Natural killer cell (primary cell): ENCODE data around the gene CHST9. TPM values are rescaled to one million over a fixed set of nuclear protein-coding genes. Genes with fewer than 3 reads are reported as not detected.

ENCODE experiments used
- ATAC-seq, 3 donors: fragments of 150-1000 bp in 2 of 3; fragments of 200-7000 bp in 1 of 3; cut with Tn5 transposase; 1 replicate in 1 of 3; 2 replicates in 2 of 3; pipeline ENCODE4 v1.10.0; 2021; ENCODE audit warnings: mild to moderate bottlenecking in 2 of 3, moderate library complexity in 2 of 3
- DNase-seq, 2 donors: peaks; one replicate each; pipeline versions ENCODE4 v3.0.0 to v3.0.0-alpha.2; 2013 to 2021; ENCODE audit warnings: mixed read lengths in 1 of 2
- H3K27ac ChIP-seq: one replicate; pipeline ENCODE4 v1.5.1; 2013; ENCODE audit warnings: mild to moderate bottlenecking, low read length
- H3K27me3 ChIP-seq: one replicate; pipeline ENCODE4 v1.6.1; 2013; ENCODE audit warnings: low read length; ENCODE audit not compliant: control insufficient read depth, insufficient read depth
- H3K36me3 ChIP-seq: one replicate; pipeline ENCODE4 v1.6.1; 2013; ENCODE audit warnings: low read length; ENCODE audit not compliant: control insufficient read depth, insufficient read depth
- H3K4me1 ChIP-seq: one replicate; pipeline ENCODE4 v1.6.1; 2013; ENCODE audit warnings: low read length; ENCODE audit not compliant: control insufficient read depth, insufficient read depth
- H3K4me3 ChIP-seq: one replicate; pipeline ENCODE4 v1.5.1; 2013; ENCODE audit warnings: low read length
- H3K9me3 ChIP-seq: one replicate; pipeline ENCODE4 v1.6.1; 2013; ENCODE audit warnings: low read length; ENCODE audit not compliant: control insufficient read depth, insufficient read depth
- H3K27ac Mint-ChIP-seq, 2 donors: one replicate each; pipeline ENCODE4 v1.8.0; 2022; ENCODE audit warnings: mild to moderate bottlenecking in 2 of 2, mixed read lengths in 2 of 2, moderate library complexity in 1 of 2
- H3K27me3 Mint-ChIP-seq, 2 donors: one replicate each; pipeline ENCODE4 v1.8.0; 2022; ENCODE audit warnings: low read depth in 2 of 2, mixed read lengths in 2 of 2
- H3K36me3 Mint-ChIP-seq: one replicate; pipeline ENCODE4 v1.8.0; 2022; ENCODE audit warnings: mixed read lengths
- H3K4me1 Mint-ChIP-seq, 2 donors: one replicate each; pipeline ENCODE4 v1.8.0; 2022; ENCODE audit warnings: mixed read lengths in 2 of 2
- H3K4me3 Mint-ChIP-seq: one replicate; pipeline ENCODE4 v1.8.0; 2022; ENCODE audit warnings: mild to moderate bottlenecking, moderate library complexity, mixed read lengths
- H3K9me3 Mint-ChIP-seq, 2 donors: one replicate each; pipeline ENCODE4 v1.8.0; 2022; ENCODE audit warnings: mixed read lengths in 2 of 2
- CTCF ChIP-seq: fragments of 200-600 bp; IDR thresholded peaks from one replicate; pipeline ENCODE4 v1.8.0; 2022; ENCODE audit warnings: antibody characterized with exemption
- WGBS: methylation state at CpG from one replicate; pipeline ENCODE4 v1.1.7; 2013; ENCODE audit warnings: missing lambda C conversion rate; ENCODE audit not compliant: insufficient coverage; 5-methylcytosine and 5-hydroxymethylcytosine counted together
- intact Hi-C: fragments of 100-400 bp; cut with micrococcal nuclease; formaldehyde crosslinking; loops from one replicate; pipeline ENCODE4 v1.14.2; 2022
- total RNA-seq, 4 donors: library from RNA; stranded (reverse); fragments of 120-200 nt in 1 of 4; gene quantifications; one replicate each; pipeline versions ENCODE4 v1.2.3 to v1.2.4, GENCODE V29; 2013 to 2022

CHST9 gene
- total RNA-seq, 3 donors from 2014 or later (not counting 1 experiment from before 2014, with no cell fraction given), result not detected

- H3K4me1 Mint-ChIP-seq, result no peaks in the 10 kb centered on the region
- no peak for ATAC-seq
- H3K27me3 Mint-ChIP-seq, result peaks cover 5 to 8% of the 10 kb centered on the region in 2 donors
These were observed 6.7 kb downstream of the CHST9 start for GRCh38 chr18:27178424-27178823.

GRCh38 chr18:27175914-27176313 is 9.2 kb downstream of the CHST9 start:
- WGBS, result 13% methylated on average over 1 of the region's 1 CpG

More at GRCh38 chr18:27178424-27178823, 6.7 kb downstream of the CHST9 start:
- Histone ChIP-seq H3K36me3 (no peaks in the 10 kb centered on the region), H3K27me3 (no peaks in the 10 kb centered on the region), H3K4me3 (no peak overlapping the region), H3K9me3 (no peaks in the 10 kb centered on the region), H3K27ac (no peak overlapping the region), H3K4me1 (no peaks in the 10 kb centered on the region)
- peaks cover 4 to 5% of the 10 kb centered on the region in 2 donors for H3K9me3 Mint-ChIP-seq
- H3K27ac Mint-ChIP-seq, result no peak overlapping the region
- no peak for TF ChIP-seq CTCF
- H3K36me3 Mint-ChIP-seq, result peaks cover under 1% of the 10 kb centered on the region
- intact Hi-C loops, result no loop called here
- H3K4me3 Mint-ChIP-seq, result no peak overlapping the region
- no peak for DNase-seq

GRCh38 chr18:27175245-27175644 is 9.9 kb downstream of the CHST9 start:
- WGBS, result no CpG with 5 or more reads among the region's 2 CpGs
- no peaks in the 10 kb centered on the region for H3K36me3 Mint-ChIP-seq
- H3K4me3 Mint-ChIP-seq, result no peak overlapping the region
- ATAC-seq (no peak), DNase-seq (no peak)
- H3K9me3 Mint-ChIP-seq, result peaks cover 4 to 5% of the 10 kb centered on the region in 2 donors
- Histone ChIP-seq H3K9me3 (no peaks in the 10 kb centered on the region), H3K27ac (no peak overlapping the region), H3K36me3 (no peaks in the 10 kb centered on the region), H3K4me1 (no peaks in the 10 kb centered on the region), H3K27me3 (no peaks in the 10 kb centered on the region), H3K4me3 (no peak overlapping the region)
- intact Hi-C loops, result no loop called here
- H3K27ac Mint-ChIP-seq, result no peak overlapping the region
- TF ChIP-seq CTCF, result no peak
- no peaks in the 10 kb centered on the region for H3K27me3 Mint-ChIP-seq
- H3K4me1 Mint-ChIP-seq, result no peaks in the 10 kb centered on the region

More at GRCh38 chr18:27175914-27176313, 9.2 kb downstream of the CHST9 start:
- Mint-ChIP-seq H3K36me3 (no peaks in the 10 kb centered on the region), H3K9me3 (peaks cover 4 to 5% of the 10 kb centered on the region in 2 donors), H3K27me3 (no peaks in the 10 kb centered on the region), H3K27ac (no peak overlapping the region), H3K4me1 (no peaks in the 10 kb centered on the region), H3K4me3 (no peak overlapping the region)
- no peak overlapping the region for H3K27ac ChIP-seq
- ATAC-seq (no peak), DNase-seq (no peak)
- no peaks in the 10 kb centered on the region for H3K9me3 ChIP-seq
- H3K36me3 ChIP-seq, result no peaks in the 10 kb centered on the region
- no peaks in the 10 kb centered on the region for H3K27me3 ChIP-seq
- no peak for TF ChIP-seq CTCF
- H3K4me1 ChIP-seq, result no peaks in the 10 kb centered on the region
- intact Hi-C loops, result no loop called here
- H3K4me3 ChIP-seq, result no peak overlapping the region

- Histone ChIP-seq H3K27me3 (no peaks in the 10 kb centered on the region), H3K4me3 (no peak overlapping the region), H3K36me3 (no peaks in the 10 kb centered on the region), H3K27ac (no peak overlapping the region), H3K4me1 (no peaks in the 10 kb centered on the region), H3K9me3 (no peaks in the 10 kb centered on the region)
- peaks cover 10 to 11% of the 10 kb centered on the region in 2 donors for H3K9me3 Mint-ChIP-seq
- no peak overlapping the region for H3K4me3 Mint-ChIP-seq
- no peaks in the 10 kb centered on the region for H3K36me3 Mint-ChIP-seq
- ATAC-seq (no peak), DNase-seq (no peak)
- no peaks in the 10 kb centered on the region for H3K4me1 Mint-ChIP-seq
- no CpG with 5 or more reads among the region's 1 CpG for WGBS
- intact Hi-C loops, result no loop called here
- no peak overlapping the region for H3K27ac Mint-ChIP-seq
- no peak for TF ChIP-seq CTCF
- no peaks in the 10 kb centered on the region for H3K27me3 Mint-ChIP-seq
These were observed 13.1 kb downstream of the CHST9 start for GRCh38 chr18:27171993-27172392.
